ENCODE measurements around the gene LRRC47. TPM values are rescaled to one million over a fixed set of nuclear protein-coding genes. Genes with fewer than 3 reads are reported as not detected.

LRRC47 gene
- total and polyA plus RNA-seq, 2 of the 13 experiments (the other 11 are each of a cell fraction or from before 2014, with no cell fraction given), result 18.3 to 52.5 TPM

DNA sequence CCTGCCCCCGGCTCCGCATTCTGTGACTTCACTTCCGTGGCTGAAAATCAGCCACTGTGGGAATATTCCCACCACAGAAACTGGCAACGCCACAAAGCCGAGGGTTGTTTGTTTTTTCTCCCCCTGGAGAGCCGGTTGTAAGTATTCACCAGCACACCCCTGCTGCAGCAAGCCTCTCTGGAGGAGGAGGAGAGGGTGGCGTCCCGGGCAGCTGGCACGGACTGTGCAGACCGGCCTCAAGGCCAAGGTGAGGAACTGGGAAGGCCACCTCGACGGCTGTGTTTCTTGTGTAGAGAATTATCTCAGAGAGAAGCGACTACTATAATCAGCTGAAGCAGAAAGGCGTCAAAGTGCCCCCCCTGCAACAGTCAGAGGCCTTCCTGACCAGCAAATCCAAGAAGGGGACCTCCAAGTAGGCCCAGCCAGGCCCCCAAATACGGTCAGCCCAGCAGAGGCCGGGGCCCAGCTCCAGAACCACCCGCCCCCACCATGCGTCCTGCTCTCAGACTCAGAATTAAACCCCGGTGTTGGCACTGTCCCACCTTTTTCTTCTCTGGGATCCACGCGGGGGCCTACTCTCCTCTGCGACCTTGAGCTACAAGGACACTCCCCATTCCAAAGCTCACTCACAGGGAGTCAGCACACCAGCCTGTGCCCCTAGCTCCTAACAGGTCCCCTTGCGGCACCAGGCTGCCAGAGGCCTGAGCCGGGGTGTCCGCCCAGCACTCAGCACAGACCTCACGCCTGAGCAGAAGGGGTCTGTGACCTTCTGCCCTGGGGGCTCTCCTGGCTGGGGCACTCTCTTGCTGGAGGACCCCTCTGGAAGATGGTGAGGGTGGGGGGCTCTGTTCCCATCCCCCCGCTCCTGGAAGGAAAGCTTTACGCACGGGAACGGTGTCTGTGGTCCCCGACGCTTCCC is 24.9 kb downstream of the LRRC47 start (continued):
- peak; percentile 3; the same call in 1 of the 2 replicates for TF ChIP-seq HMGXB3 (CRISPR knock-in tag; IDR thresholded peaks at IDR 0.05; ENCODE audit: borderline replicate concordance)
- TF ChIP-seq ZNF724P (CRISPR knock-in tag; IDR thresholded peaks at IDR 0.05; ENCODE audit: borderline replicate concordance), result 0 out of 2 replicates have a peak, but pooled peaks have one; percentile 35
- no peak for TF ChIP-seq SIX4 (CRISPR knock-in tag; IDR thresholded peaks at IDR 0.05)
- no peak for TF ChIP-seq DBP (CRISPR knock-in tag; IDR thresholded peaks at IDR 0.05; ENCODE audit: not compliant biosample characterization)
- TF ChIP-seq KDM5B (CRISPR knock-in tag; IDR thresholded peaks at IDR 0.05; ENCODE audit: borderline replicate concordance), result no peak; the same call in 1 of the 2 replicates
- TF ChIP-seq ZNF253 (CRISPR knock-in tag; IDR thresholded peaks at IDR 0.05; ENCODE audit: borderline replicate concordance), result no peak
- no peak for TF ChIP-seq ATF5 (CRISPR knock-in tag; IDR thresholded peaks at IDR 0.05; ENCODE audit: low read depth)
- TF ChIP-seq HIVEP1 (CRISPR knock-in tag; IDR thresholded peaks at IDR 0.05), result peak; percentile 86
- TF ChIP-seq TAF1 (CRISPR knock-in tag; IDR thresholded peaks at IDR 0.05), result peak; percentile 59; the same call in 1 of the 2 replicates
- no peak for TF ChIP-seq ZFP37 (CRISPR knock-in tag; IDR thresholded peaks at IDR 0.05; ENCODE audit: borderline replicate concordance)
- TF ChIP-seq THAP7 (CRISPR knock-in tag; IDR thresholded peaks at IDR 0.05), result no peak
- 0 out of 2 replicates have a peak, but pooled peaks have one; percentile 16 for TF ChIP-seq SMAD3 (CRISPR knock-in tag; IDR thresholded peaks at IDR 0.05)
- TF ChIP-seq POLR2AphosphoS5 (IDR thresholded peaks at IDR 0.05; ENCODE audit: low read depth, low read length), result peak; percentile 64
- TF ChIP-seq HNF4G (IDR thresholded peaks at IDR 0.05; ENCODE audit: borderline replicate concordance, low read depth, low read length), result peak; percentile 62; the same call in 1 of the 2 replicates
- TF ChIP-seq HNF4G (CRISPR knock-in tag; IDR thresholded peaks at IDR 0.05; ENCODE audit: borderline replicate concordance, low read depth), result no peak
- no peak for TF ChIP-seq ZFAT (CRISPR knock-in tag; conservative IDR thresholded peaks at IDR 0.05)
- 0 out of 2 replicates have a peak, but pooled peaks have one; percentile 43 for TF ChIP-seq ELF4 (CRISPR knock-in tag; IDR thresholded peaks at IDR 0.05; ENCODE audit: borderline replicate concordance)
- no peak for TF ChIP-seq THYN1 (CRISPR knock-in tag; IDR thresholded peaks at IDR 0.05; ENCODE audit: borderline replicate concordance, low read depth)
